ENCODE results near the gene OR6M1. TPM values are rescaled to one million over a fixed set of nuclear protein-coding genes. Genes with fewer than 3 reads are reported as not detected.

OR6M1 gene, protein sequence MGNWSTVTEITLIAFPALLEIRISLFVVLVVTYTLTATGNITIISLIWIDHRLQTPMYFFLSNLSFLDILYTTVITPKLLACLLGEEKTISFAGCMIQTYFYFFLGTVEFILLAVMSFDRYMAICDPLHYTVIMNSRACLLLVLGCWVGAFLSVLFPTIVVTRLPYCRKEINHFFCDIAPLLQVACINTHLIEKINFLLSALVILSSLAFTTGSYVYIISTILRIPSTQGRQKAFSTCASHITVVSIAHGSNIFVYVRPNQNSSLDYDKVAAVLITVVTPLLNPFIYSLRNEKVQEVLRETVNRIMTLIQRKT
- total RNA-seq = not detected

DNA sequence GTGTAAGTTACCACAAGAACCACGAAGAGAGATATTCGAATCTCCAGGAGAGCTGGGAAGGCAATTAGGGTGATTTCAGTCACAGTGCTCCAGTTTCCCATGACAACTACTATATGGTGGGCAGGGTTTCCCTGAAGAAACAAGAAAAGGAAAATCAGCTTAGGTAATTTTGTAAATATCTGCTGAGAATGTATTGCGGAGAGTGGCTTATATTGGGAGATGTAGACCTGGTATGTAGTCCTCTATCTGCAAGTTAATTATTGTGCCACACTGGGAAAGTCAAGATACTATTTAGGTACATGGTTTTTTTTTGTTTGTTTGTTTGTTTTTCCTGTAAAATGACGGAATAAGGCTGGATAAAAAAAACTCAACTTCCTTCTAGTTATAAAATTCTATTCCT lies at the start of gene OR6M1:
Gene OR6M1, minus strand, starts transcription at position 101 of the 400 bp plus-strand sequence. Its CDS starts 0 bp downstream, at position 101.
- TF ChIP-seq, protein P1, sequence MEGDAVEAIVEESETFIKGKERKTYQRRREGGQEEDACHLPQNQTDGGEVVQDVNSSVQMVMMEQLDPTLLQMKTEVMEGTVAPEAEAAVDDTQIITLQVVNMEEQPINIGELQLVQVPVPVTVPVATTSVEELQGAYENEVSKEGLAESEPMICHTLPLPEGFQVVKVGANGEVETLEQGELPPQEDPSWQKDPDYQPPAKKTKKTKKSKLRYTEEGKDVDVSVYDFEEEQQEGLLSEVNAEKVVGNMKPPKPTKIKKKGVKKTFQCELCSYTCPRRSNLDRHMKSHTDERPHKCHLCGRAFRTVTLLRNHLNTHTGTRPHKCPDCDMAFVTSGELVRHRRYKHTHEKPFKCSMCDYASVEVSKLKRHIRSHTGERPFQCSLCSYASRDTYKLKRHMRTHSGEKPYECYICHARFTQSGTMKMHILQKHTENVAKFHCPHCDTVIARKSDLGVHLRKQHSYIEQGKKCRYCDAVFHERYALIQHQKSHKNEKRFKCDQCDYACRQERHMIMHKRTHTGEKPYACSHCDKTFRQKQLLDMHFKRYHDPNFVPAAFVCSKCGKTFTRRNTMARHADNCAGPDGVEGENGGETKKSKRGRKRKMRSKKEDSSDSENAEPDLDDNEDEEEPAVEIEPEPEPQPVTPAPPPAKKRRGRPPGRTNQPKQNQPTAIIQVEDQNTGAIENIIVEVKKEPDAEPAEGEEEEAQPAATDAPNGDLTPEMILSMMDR (IDR thresholded peaks at IDR 0.05) = no peak
- no peak for DNase-seq (ENCODE audit: low spot score)
- no peaks in the 10 kb centered on the region for H3K27me3 ChIP-seq
- H3K4me1 ChIP-seq = no peaks in the 10 kb centered on the region
- no peak within 1 kb of the TSS for H3K4me3 ChIP-seq
- no peaks in the 10 kb centered on the region for H3K9me3 ChIP-seq
- H3K36me3 ChIP-seq = no peaks in the 10 kb centered on the region
- H3K27ac ChIP-seq = no peak within 1 kb of the TSS

DNA sequence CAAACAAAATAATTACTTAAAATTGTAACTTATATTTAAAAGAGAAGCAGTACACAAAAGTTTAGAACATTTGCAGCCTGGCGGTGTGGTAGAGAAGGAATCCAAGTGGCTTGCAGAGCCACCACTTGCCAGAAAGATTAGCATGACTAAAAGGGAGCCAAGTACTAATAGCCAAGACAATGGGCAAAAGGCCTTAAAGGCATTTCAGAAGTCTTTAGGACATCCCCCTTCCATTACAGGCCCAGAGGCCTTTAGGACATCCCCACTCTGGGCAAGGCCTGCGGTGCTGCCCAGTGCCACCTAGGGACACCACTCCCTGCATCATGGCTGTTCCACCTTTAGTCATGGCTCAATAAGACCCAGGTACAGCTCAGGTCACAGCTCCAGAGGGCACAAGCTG lies 46.9 kb upstream of the OR6M1 start:
- H3K9me3 ChIP-seq = no peaks in the 10 kb centered on the region
- H3K36me3 ChIP-seq = no peaks in the 10 kb centered on the region
- no peaks in the 10 kb centered on the region for H3K27me3 ChIP-seq
- no peaks in the 10 kb centered on the region for H3K4me1 ChIP-seq
- TF ChIP-seq, protein P1 (IDR thresholded peaks at IDR 0.05) = no peak
- no peak overlapping the region for H3K27ac ChIP-seq
- no peak for DNase-seq (ENCODE audit: low spot score)
- H3K4me3 ChIP-seq = no peak overlapping the region

DNA sequence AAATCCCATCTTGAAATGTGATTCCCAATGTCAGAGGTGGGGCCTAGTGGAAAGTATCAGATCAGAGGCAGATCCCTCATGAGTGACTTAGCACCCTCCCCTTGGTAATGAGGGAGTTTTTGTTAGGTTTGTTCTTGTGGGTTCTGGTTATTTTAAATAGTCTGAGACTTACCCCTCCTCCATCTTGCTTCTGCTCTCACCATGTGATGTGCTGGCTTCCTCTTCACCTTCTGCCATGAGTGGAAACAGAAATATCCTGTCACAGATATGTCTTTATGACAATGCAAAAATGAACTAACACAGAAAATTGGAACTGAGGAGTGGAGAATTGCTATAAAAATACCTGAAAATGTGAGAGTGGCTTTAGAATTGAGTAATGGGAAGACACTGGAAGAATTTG lies 46.2 kb upstream of the OR6M1 start:
- Histone ChIP-seq H3K4me3 (no peak overlapping the region), H3K4me1 (no peaks in the 10 kb centered on the region), H3K9me3 (no peaks in the 10 kb centered on the region), H3K36me3 (no peaks in the 10 kb centered on the region), H3K27ac (no peak overlapping the region), H3K27me3 (no peaks in the 10 kb centered on the region)
- no peak for DNase-seq (ENCODE audit: low spot score)
- TF ChIP-seq, protein P1 (IDR thresholded peaks at IDR 0.05) = no peak

DNA sequence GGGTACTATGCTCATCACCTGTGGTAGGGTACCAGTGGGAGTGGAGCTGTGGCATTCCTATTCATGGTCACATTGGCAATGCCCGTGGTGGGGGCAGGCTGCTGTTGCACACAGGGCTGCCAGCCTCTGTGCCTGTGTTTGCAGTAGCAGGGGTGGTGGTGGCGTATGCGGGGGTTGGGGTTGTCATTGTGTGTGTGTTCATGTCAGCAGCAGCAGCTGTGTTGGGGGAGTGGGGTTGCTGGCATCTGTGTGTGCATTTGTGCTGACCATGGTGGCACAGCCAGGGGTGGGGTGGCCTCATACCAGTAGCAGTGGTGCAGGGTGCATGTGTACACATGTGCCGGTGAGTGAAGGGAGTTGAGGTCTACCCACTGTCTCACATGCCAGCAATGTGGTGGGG lies 45.0 kb upstream of the OR6M1 start:
- Histone ChIP-seq H3K9me3 (no peaks in the 10 kb centered on the region), H3K27ac (no peak overlapping the region), H3K36me3 (no peaks in the 10 kb centered on the region), H3K4me1 (no peaks in the 10 kb centered on the region), H3K4me3 (no peak overlapping the region), H3K27me3 (no peaks in the 10 kb centered on the region)
- DNase-seq (ENCODE audit: low spot score) = no peak
- TF ChIP-seq, protein P1 (IDR thresholded peaks at IDR 0.05) = no peak

DNA sequence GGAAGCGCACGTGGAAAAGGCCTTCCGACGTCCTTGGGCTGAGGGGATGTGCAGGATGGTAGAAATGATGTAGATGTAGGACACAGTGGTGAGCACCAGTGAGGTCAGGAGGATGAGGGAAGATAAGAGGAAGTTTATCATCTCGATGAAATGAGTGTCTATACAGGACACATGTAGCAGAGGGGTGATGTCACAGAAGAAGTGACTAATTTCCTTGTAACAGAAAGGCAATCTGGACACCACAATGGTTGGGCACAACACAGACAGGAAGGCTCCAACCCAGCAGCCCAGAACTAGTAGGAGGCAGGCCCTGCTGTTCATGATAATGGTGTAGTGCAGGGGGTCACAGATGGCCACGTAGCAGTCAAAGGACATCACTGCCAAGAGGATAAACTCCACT lies 35.0 kb upstream of the OR6M1 start:
- no peak for DNase-seq (ENCODE audit: low spot score)
- no peak overlapping the region for H3K27ac ChIP-seq
- H3K27me3 ChIP-seq = no peaks in the 10 kb centered on the region
- H3K4me1 ChIP-seq = no peaks in the 10 kb centered on the region
- H3K9me3 ChIP-seq = no peaks in the 10 kb centered on the region
- H3K36me3 ChIP-seq = no peaks in the 10 kb centered on the region
- H3K4me3 ChIP-seq = no peak overlapping the region
- TF ChIP-seq, protein P1 (IDR thresholded peaks at IDR 0.05) = no peak

DNA sequence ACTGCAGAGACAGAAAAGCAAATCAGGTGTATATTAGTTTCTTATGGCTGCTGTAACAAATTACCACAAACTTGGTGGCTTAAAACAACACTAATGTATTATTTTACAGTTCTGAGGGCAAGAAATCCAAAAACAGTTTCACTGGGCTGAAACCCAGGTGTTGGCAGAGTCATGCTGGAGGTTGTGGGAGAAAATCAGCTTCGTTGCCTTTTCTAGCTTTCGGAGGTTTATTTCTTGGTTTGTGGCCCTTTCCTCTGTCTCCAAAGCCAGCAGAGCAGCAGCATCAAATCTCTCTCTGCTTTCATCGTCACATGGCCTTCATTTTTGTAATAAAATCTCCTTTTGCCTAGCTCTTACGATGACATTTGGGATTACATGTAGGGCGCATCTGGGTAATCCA lies 33.0 kb upstream of the OR6M1 start:
- Histone ChIP-seq H3K36me3 (no peaks in the 10 kb centered on the region), H3K27me3 (no peaks in the 10 kb centered on the region), H3K9me3 (no peaks in the 10 kb centered on the region), H3K4me3 (no peak overlapping the region), H3K27ac (no peak overlapping the region), H3K4me1 (no peaks in the 10 kb centered on the region)
- TF ChIP-seq, protein P1 (IDR thresholded peaks at IDR 0.05) = no peak
- no peak for DNase-seq (ENCODE audit: low spot score)

Measured in right atrium auricular region (tissue), 2 donors.